PC-3 (cell line): ENCODE data around the gene MAST4. TPM values are rescaled to one million over a fixed set of nuclear protein-coding genes. Genes with fewer than 3 reads are reported as not detected.

Source experiments
- ATAC-seq: fragments of 200-7000 bp; cut with Tn5 transposase; 2 replicates; pipeline ENCODE4 v1.9.1; 2020; ENCODE audit warnings: mild to moderate bottlenecking, moderate library complexity
- BruUV-seq: library from RNA; stranded (reverse); fragments of 400-500 nt; replicated peaks from 2 replicates; lab custom pipeline; 2021; lab: Mats Ljungman, UMichigan
- CTCF ChIA-PET: fragments of 300-600 bp; sonication (Branson Sonifier 250); formaldehyde crosslinking; loops from one replicate; lab custom pipeline; 2022; ENCODE audit warnings: antibody characterized with exemption; lab: Charles Lee
- POLR2A ChIA-PET: fragments of 300-600 bp; sonication (Branson Sonifier 250); formaldehyde crosslinking; loops from one replicate; lab custom pipeline; 2022; ENCODE audit warnings: antibody characterized with exemption; ENCODE audit not compliant: unreplicated experiment; lab: Charles Lee
- DNase-seq: peaks from one replicate; pipeline ENCODE4 v3.0.0-alpha.2; 2015
- H2AFZ ChIP-seq: fragments of 300-600 bp; sonication (generic); 2 replicates; pipeline ENCODE4 v1.6.0; 2016; ENCODE audit warnings: antibody characterized with exemption, low read length
- H3F3A ChIP-seq: fragments of 300-600 bp; sonication (generic); one replicate; pipeline ENCODE4 v1.6.0; 2017; ENCODE audit warnings: antibody characterized with exemption, low read length, control low read depth, mild to moderate bottlenecking; ENCODE audit not compliant: unreplicated experiment
- H3K27ac ChIP-seq: fragments of 300-600 bp; sonication (generic); 2 replicates; pipeline ENCODE4 v1.5.1; 2016; ENCODE audit warnings: mild to moderate bottlenecking, low read length
- H3K27me3 ChIP-seq: fragments of 300-600 bp; sonication (generic); 2 replicates; pipeline ENCODE4 v1.6.1; 2016; ENCODE audit warnings: low read length, mixed read lengths
- H3K36me3 ChIP-seq: fragments of 300-600 bp; sonication (generic); 2 replicates; pipeline ENCODE4 v1.6.1; 2016; ENCODE audit warnings: low read depth, mixed run types, low read length, mixed read lengths
- H3K4me1 ChIP-seq: fragments of 300-600 bp; sonication (generic); 2 replicates; pipeline ENCODE4 v1.5.1; 2016; ENCODE audit warnings: low read length; ENCODE audit not compliant: insufficient read depth
- H3K4me2 ChIP-seq: fragments of 300-600 bp; sonication (generic); 2 replicates; pipeline ENCODE4 v1.6.0; 2016; ENCODE audit warnings: low read length
- H3K4me3 ChIP-seq: fragments of 300-600 bp; sonication (generic); 2 replicates; pipeline ENCODE4 v1.5.1; 2016; ENCODE audit warnings: mild to moderate bottlenecking, low read length, mixed read lengths
- H3K79me2 ChIP-seq: fragments of 300-600 bp; sonication (generic); 2 replicates; pipeline ENCODE4 v1.6.1; 2017; ENCODE audit warnings: low read length, mixed read lengths
- H3K9ac ChIP-seq: fragments of 300-600 bp; sonication (generic); 2 replicates; pipeline ENCODE4 v1.6.0; 2016; ENCODE audit warnings: mild to moderate bottlenecking, low read length
- H3K9me2 ChIP-seq: fragments of 300-600 bp; sonication (generic); replicated peaks from 2 replicates; pipeline ENCODE4 v1.6.1; 2016; ENCODE audit warnings: mixed run types, low read length, mixed read lengths
- H3K9me3 ChIP-seq: fragments of 300-600 bp; sonication (generic); 2 replicates; pipeline ENCODE4 v1.6.1; 2016; ENCODE audit warnings: low read length, mixed read lengths
- H4K20me1 ChIP-seq: fragments of 300-600 bp; sonication (generic); 2 replicates; pipeline ENCODE4 v1.6.1; 2016; ENCODE audit warnings: low read length, mixed read lengths
- EZH2 ChIP-seq: fragments of 300-600 bp; sonication (generic); IDR thresholded peaks from one replicate; pipeline ENCODE4 v1.6.1; 2017; ENCODE audit warnings: antibody characterized with exemption, mild to moderate bottlenecking, low read length; ENCODE audit not compliant: unreplicated experiment
- EZH2phosphoT487 ChIP-seq: fragments of 300-600 bp; sonication (generic); IDR thresholded peaks from 2 replicates; pipeline ENCODE4 v1.6.1; 2018; ENCODE audit warnings: mild to moderate bottlenecking, antibody characterized with exemption, low read length, borderline replicate concordance
- intact Hi-C: fragments of 100-400 bp; cut with micrococcal nuclease; formaldehyde crosslinking; loops from 2 replicates; pipeline ENCODE4 v1.9.0; 2023
- total RNA-seq: library from RNA; depleted of rRNA; stranded (reverse); fragments of >200 nt; gene quantifications from 2 replicates; pipeline ENCODE4 v1.2.3, GENCODE V29; 2014
- TF ChIP-seq, protein P1 (sequence below): fragments of 300-600 bp; sonication (generic); conservative IDR thresholded peaks from 2 replicates; pipeline ENCODE4 v1.5.1; 2017; ENCODE audit warnings: antibody characterized with exemption, low read depth, mild to moderate bottlenecking, low read length

Gene MAST4
- total RNA-seq, 1 experiment from 2014 or later, result 7.9 TPM

DNA sequence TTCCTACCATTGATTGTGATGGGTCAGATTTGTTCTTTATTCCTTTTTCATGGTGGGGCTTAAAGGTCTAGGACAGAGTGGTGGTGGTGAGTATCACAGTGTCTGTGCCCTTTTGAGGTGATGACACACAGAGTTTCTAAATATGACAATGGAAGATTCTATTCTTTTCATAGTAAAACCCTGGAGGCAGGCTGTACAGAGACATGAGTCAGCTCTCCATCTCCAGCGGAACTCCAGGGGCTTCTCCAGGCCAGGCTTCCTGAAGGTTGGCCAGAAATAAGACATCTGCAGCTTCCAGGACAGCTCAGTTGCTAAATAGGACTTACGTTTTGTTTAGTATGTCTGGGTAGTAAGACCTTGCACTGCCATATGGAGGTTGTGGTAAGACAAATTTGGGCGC lies 370.9 kb downstream of the MAST4 start:
- Histone ChIP-seq H2AFZ (no peak overlapping the region), H3F3A (no peaks in the 10 kb centered on the region), H3K9me3 (no peaks in the 10 kb centered on the region), H3K9me2 (no peaks in the 10 kb centered on the region), H3K4me3 (no peak overlapping the region), H4K20me1 (no peaks in the 10 kb centered on the region), H3K27me3 (no peaks in the 10 kb centered on the region), H3K4me1 (peaks cover 12% of the 10 kb centered on the region), H3K4me2 (no peak overlapping the region), H3K9ac (no peak overlapping the region), H3K79me2 (no peaks in the 10 kb centered on the region), H3K27ac (no peak overlapping the region), H3K36me3 (no peaks in the 10 kb centered on the region)
- intact Hi-C loops, result no loop called here
- ATAC-seq (no peak; the same call in 1 of the 2 replicates), DNase-seq (no peak)
- TF ChIP-seq EZH2phosphoT487 (no peak), EZH2 (no peak)
- TF ChIP-seq, protein P1, sequence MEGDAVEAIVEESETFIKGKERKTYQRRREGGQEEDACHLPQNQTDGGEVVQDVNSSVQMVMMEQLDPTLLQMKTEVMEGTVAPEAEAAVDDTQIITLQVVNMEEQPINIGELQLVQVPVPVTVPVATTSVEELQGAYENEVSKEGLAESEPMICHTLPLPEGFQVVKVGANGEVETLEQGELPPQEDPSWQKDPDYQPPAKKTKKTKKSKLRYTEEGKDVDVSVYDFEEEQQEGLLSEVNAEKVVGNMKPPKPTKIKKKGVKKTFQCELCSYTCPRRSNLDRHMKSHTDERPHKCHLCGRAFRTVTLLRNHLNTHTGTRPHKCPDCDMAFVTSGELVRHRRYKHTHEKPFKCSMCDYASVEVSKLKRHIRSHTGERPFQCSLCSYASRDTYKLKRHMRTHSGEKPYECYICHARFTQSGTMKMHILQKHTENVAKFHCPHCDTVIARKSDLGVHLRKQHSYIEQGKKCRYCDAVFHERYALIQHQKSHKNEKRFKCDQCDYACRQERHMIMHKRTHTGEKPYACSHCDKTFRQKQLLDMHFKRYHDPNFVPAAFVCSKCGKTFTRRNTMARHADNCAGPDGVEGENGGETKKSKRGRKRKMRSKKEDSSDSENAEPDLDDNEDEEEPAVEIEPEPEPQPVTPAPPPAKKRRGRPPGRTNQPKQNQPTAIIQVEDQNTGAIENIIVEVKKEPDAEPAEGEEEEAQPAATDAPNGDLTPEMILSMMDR, result no peak
- no TSS peak for BruUV-seq
- ChIA-PET CTCF (no interaction called here), POLR2A (no interaction called here)

DNA sequence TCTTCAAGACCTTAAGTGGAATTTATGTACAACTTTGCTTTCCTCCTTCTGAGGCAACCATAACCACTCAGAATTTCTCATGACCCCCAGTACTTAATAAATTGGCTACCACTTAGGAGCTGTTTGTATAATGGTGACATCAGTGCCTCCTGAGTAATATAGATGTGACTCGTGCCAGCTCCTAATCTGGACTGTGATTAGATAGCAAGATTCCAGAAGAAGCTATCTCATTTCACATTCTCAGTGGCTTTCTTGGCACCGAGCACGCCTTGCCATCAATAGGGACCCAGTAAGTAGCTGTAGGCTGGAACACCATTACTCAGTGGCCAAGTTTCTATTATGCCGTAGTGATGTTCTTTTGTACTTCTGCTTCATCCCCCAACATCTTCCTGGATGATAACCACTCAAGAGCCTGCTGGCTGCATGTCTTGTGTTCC lies 371.7 kb downstream of the MAST4 start:
- Histone ChIP-seq H3K9me2 (no peaks in the 10 kb centered on the region), H3F3A (no peaks in the 10 kb centered on the region), H3K9me3 (no peaks in the 10 kb centered on the region), H3K4me2 (no peak overlapping the region), H3K36me3 (no peaks in the 10 kb centered on the region), H3K4me1 (peaks cover 12% of the 10 kb centered on the region), H3K79me2 (no peaks in the 10 kb centered on the region), H3K27ac (no peak overlapping the region), H3K4me3 (no peak overlapping the region), H3K27me3 (no peaks in the 10 kb centered on the region), H2AFZ (no peak overlapping the region), H4K20me1 (no peaks in the 10 kb centered on the region), H3K9ac (no peak overlapping the region)
- CTCF ChIA-PET, result no interaction called here
- DNase-seq, result no peak
- intact Hi-C loops, result no loop called here
- TF ChIP-seq, protein P1, result no peak
- TF ChIP-seq EZH2, result no peak
- no peak for TF ChIP-seq EZH2phosphoT487
- ATAC-seq, result no peak; the same call in 1 of the 2 replicates
- no TSS peak for BruUV-seq
- POLR2A ChIA-PET, result no interaction called here

DNA sequence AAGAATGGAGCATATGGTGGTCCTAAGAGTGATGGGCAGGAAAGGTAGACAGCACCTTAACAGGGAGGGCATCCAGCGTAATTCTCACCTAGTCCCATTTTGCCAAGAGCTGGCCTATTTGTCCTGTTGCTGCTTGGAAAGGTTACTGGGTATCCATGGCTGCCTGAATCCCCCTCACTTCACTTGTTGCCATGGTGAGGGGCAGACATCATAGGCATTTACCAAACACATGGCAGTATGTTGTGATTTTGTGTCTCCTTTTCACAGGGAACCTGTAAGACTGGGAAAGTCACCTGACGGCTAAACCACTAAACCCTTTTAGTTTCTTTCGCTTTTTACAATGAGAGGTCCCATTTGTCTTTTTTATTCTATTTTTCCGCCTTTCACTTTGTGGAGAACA lies 373.3 kb downstream of the MAST4 start:
- BruUV-seq, result no TSS peak
- no peak overlapping the region for H3K4me3 ChIP-seq
- no peaks in the 10 kb centered on the region for H3F3A ChIP-seq
- H3K27ac ChIP-seq, result no peak overlapping the region
- H4K20me1 ChIP-seq, result no peaks in the 10 kb centered on the region
- no peak overlapping the region for H3K9ac ChIP-seq
- ChIA-PET POLR2A (no interaction called here), CTCF (interaction anchor here (0.5 kb wide), 1 partner anchor 615 kb away, joined by 5 read pairs; no protein-coding TSS in a partner anchor)
- intact Hi-C loops, result no loop called here
- H3K9me3 ChIP-seq, result no peaks in the 10 kb centered on the region
- TF ChIP-seq, protein P1, result no peak
- no peak for TF ChIP-seq EZH2phosphoT487
- H3K4me2 ChIP-seq, result no peak overlapping the region
- no peaks in the 10 kb centered on the region for H3K9me2 ChIP-seq
- DNase-seq, result no peak
- no peak overlapping the region for H2AFZ ChIP-seq
- 0 out of 2 replicates have a peak, but pooled peaks cover 5% of the 10 kb centered on the region for H3K4me1 ChIP-seq
- ATAC-seq, result no peak
- H3K36me3 ChIP-seq, result no peaks in the 10 kb centered on the region
- H3K27me3 ChIP-seq, result no peaks in the 10 kb centered on the region
- H3K79me2 ChIP-seq, result no peaks in the 10 kb centered on the region
